Cardiac muscle cell (in vitro differentiated cells and primary cell): ENCODE results near the gene GOLGA2. TPM values are rescaled to one million over a fixed set of nuclear protein-coding genes. Genes with fewer than 3 reads are reported as not detected.

Experiments used
- DNase-seq, 2 donors: peaks; one replicate each; pipeline versions ENCODE4 v3.0.0 to v3.0.0-alpha.2; 2010 to 2017; ENCODE audit warnings: low read depth in 1 of 2, low spot score in 1 of 2
- H3K27ac ChIP-seq: fragments of 200-600 bp; sonication (generic); 2 replicates; pipeline ENCODE4 v1.5.1; 2016
- H3K27me3 ChIP-seq: fragments of 200-600 bp; sonication (generic); 2 replicates; pipeline ENCODE4 v1.6.0; 2016; ENCODE audit warnings: control low read depth
- H3K36me3 ChIP-seq: fragments of 200-600 bp; sonication (generic); 2 replicates; pipeline ENCODE4 v1.5.1; 2016; ENCODE audit warnings: control low read depth
- H3K4me1 ChIP-seq: fragments of 200-600 bp; sonication (generic); 2 replicates; pipeline ENCODE4 v1.8.1; 2017; ENCODE audit warnings: low read depth, mild to moderate bottlenecking, mixed run types
- H3K4me3 ChIP-seq: fragments of 200-600 bp; sonication (generic); 2 replicates; pipeline ENCODE4 v1.5.1; 2016; ENCODE audit warnings: mild to moderate bottlenecking
- H3K9me3 ChIP-seq: fragments of 200-600 bp; sonication (generic); 2 replicates; pipeline ENCODE4 v1.5.1; 2017; ENCODE audit warnings: low read depth, mild to moderate bottlenecking, control low read depth
- polyA plus RNA-seq: library from polyadenylated mRNA; unstranded; fragments of >200 nt; fragmentation: Nextera tagmentation; extraction: Ambion mirVana; gene quantifications from 2 replicates; pipeline ENCODE4 v1.2.1, GENCODE V29; 2016
- total RNA-seq: library from RNA; depleted of rRNA; stranded (reverse); fragments of >200 nt; gene quantifications from 2 replicates; pipeline ENCODE4 v1.2.3, GENCODE V29; 2016
- TF ChIP-seq, protein P1 (sequence below): IDR thresholded peaks from 2 replicates; pipeline ENCODE4 v1.5.1; 2012; ENCODE audit warnings: low read depth, mild to moderate bottlenecking, low read length

Gene GOLGA2
- total and polyA plus RNA-seq, 2 experiments from 2014 or later = 32.0 to 95.3 TPM

DNA sequence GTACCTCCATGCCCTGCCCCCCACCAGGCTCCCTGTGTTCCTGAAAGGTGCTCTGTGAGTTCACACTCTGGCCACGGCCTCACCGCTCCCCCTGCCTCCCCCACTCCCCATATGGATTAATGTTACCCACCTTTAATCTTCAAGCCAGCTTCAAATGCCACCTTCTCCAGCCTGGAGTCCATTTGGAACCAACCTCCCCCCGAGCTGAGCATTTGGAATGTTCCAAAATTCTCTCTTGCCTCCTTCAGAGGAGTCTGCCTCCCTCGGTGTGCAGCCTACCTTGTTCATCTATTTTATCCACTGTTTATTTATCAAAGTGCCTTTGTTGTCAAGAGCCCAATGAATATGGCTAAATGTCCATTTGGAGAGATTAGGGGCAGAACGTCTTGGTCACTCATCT lies 4.3 kb downstream of the GOLGA2 start:
- Histone ChIP-seq H3K36me3 (peaks cover 27% of the 10 kb centered on the region), H3K27ac (no peak overlapping the region)

DNA sequence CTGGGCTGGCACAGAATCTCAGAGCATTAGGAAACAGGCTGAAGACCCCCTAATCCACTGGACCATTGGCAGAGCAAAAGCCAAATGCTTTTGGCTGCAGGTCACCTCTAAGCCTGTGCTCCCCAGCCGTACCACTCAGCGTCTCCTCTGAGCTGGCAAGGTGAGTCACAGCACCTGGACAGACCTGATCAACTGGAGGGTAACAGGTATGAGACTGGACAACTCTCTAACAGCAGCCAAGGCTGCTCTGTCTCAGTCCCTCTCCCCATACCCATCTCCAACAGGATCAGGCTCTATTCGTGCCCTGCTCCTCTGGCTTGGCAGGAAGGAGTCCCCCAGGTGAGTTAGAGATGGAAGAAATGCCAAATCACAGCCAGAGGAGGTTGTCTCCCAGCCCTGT lies 4.7 kb downstream of the GOLGA2 start:
- no peak for DNase-seq
- Histone ChIP-seq H3K36me3 (peaks cover 27% of the 10 kb centered on the region), H3K27me3 (no peaks in the 10 kb centered on the region), H3K4me3 (no peak overlapping the region), H3K9me3 (no peaks in the 10 kb centered on the region), H3K27ac (no peak overlapping the region), H3K4me1 (no peaks in the 10 kb centered on the region)
- TF ChIP-seq, protein P1, sequence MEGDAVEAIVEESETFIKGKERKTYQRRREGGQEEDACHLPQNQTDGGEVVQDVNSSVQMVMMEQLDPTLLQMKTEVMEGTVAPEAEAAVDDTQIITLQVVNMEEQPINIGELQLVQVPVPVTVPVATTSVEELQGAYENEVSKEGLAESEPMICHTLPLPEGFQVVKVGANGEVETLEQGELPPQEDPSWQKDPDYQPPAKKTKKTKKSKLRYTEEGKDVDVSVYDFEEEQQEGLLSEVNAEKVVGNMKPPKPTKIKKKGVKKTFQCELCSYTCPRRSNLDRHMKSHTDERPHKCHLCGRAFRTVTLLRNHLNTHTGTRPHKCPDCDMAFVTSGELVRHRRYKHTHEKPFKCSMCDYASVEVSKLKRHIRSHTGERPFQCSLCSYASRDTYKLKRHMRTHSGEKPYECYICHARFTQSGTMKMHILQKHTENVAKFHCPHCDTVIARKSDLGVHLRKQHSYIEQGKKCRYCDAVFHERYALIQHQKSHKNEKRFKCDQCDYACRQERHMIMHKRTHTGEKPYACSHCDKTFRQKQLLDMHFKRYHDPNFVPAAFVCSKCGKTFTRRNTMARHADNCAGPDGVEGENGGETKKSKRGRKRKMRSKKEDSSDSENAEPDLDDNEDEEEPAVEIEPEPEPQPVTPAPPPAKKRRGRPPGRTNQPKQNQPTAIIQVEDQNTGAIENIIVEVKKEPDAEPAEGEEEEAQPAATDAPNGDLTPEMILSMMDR = no peak

More for the DNA sequence above, 4.3 kb downstream of the GOLGA2 start:
- Histone ChIP-seq H3K4me3 (no peak overlapping the region), H3K4me1 (no peaks in the 10 kb centered on the region), H3K9me3 (no peaks in the 10 kb centered on the region), H3K27me3 (no peaks in the 10 kb centered on the region)
- TF ChIP-seq, protein P1 = no peak
- no peak for DNase-seq

DNA sequence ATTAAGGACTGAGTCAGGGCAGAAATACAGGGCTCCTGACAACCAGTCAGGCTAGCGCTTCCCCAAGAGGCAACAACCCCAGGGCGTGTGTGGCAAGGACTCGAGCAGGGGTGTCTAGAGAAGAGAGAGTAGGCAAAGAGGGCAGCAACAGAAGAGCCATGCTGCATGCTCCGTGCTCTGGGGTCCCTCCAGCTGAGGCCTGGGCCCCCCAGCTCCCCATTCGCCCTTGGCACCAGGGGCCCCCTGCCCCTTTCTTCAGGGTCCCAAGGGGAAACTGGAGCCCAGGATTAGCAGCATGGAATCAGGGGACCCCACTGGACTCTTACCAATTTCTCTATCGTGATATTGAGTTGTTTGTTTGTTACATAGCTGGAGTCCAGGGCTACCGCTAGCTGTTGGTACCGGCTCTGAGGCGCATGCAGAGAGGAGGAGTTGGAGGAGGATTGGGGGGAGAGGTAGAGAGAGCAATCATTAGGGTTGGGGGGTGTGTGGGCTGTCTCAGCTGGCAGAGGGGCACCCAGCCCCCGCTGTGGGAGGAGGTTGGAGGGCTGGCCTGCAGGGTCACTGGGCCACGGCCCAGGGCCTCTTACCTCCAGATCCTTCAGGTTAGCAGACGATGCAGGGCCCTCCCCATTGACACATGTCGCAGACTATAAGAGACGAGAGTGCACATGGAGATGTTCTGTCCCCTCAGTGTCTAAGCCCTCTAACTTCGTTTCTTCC lies 8.8 kb downstream of the GOLGA2 start:
- Histone ChIP-seq H3K9me3 (no peaks in the 10 kb centered on the region), H3K36me3 (peaks cover 29% of the 10 kb centered on the region), H3K27me3 (no peaks in the 10 kb centered on the region), H3K4me3 (no peak overlapping the region), H3K4me1 (no peaks in the 10 kb centered on the region), H3K27ac (no peak overlapping the region)
- TF ChIP-seq, protein P1 = no peak
- no peak for DNase-seq

DNA sequence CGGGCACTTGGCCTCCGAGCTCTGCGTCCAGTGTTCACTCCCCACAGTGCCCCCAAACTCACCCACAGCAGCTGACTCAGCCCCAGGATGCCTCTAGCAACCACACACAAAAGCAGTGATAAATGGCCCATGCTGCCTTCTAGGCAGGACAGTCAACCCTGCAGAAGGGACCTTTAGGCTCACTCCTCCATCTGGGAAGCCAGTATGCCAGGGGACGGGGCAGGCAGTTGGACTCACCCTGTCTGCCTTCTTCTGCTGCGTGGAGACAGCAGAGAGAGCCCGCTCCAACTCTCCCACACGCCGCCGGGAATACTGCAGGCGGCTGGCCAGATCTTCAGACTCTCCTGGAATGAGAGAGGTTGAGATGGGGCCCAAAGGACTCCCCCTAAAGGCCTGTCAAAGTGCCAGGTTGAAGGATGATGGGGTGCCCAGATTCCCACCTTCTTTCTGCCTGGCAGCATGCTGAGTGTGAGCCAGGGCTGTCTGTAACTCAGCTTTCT lies 10.4 kb downstream of the GOLGA2 start:
- H3K9me3 ChIP-seq = no peaks in the 10 kb centered on the region
- H3K4me1 ChIP-seq = no peaks in the 10 kb centered on the region
- DNase-seq = no peak
- H3K27ac ChIP-seq = no peak overlapping the region
- no peaks in the 10 kb centered on the region for H3K27me3 ChIP-seq
- peaks cover 37% of the 10 kb centered on the region for H3K36me3 ChIP-seq
- no peak overlapping the region for H3K4me3 ChIP-seq
- TF ChIP-seq, protein P1 = no peak

DNA sequence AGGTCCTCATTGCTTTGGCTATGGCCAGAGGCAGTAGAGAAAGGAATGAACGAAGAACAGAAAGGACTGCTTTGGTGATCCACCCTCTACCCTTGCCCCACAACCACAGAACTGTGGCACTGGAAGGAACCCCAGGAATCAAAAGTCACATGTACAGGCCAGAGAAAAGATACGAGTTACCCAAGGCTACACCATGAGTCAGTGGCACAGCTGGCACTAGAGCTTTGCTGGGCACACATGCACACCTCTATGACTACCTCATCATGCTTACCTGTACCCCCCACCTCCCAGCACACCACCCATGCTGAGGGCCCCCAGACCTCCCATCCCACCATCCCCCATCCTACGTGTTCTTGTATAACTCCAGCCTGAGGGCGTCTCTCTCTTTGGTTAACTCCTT lies 13.1 kb downstream of the GOLGA2 start:
- peaks cover 52% of the 10 kb centered on the region for H3K36me3 ChIP-seq
- H3K27me3 ChIP-seq = no peaks in the 10 kb centered on the region
- H3K4me1 ChIP-seq = no peaks in the 10 kb centered on the region
- TF ChIP-seq, protein P1 = no peak
- no peak overlapping the region for H3K4me3 ChIP-seq
- no peak overlapping the region for H3K27ac ChIP-seq
- DNase-seq = no peak
- no peaks in the 10 kb centered on the region for H3K9me3 ChIP-seq
